Activated CD8-positive, alpha-beta memory T cell treated with anti-CD3 and anti-CD28 coated beads, Interleukin-2, amount 50 U/mL, for 48 hours (primary cell): ENCODE data around the gene MACROD2.

Experiments
- DNase-seq: peaks from one replicate; pipeline ENCODE4 v3.0.0-alpha.2; 2020

MACROD2 gene

DNA sequence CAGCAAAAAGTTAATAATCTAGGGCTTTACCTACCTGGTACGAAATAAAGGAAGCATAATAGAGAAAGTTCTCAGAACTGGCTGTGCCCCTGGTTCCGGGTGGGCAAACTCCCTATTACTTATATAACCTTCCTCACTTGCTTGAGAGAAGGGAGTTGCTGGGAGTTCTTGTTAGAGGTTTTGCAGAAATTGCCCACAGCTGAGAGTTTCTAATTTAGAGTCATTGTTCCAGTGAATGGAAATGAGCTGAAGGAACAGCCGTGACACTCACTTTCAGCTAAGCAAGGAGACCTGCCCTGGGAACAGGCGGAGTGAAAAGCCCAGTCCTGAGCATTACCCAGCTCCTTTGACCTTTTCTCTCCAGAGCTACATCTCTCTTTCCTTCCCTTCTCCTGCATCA lies 936.7 kb downstream of the MACROD2 start:
- no peak for DNase-seq

DNA sequence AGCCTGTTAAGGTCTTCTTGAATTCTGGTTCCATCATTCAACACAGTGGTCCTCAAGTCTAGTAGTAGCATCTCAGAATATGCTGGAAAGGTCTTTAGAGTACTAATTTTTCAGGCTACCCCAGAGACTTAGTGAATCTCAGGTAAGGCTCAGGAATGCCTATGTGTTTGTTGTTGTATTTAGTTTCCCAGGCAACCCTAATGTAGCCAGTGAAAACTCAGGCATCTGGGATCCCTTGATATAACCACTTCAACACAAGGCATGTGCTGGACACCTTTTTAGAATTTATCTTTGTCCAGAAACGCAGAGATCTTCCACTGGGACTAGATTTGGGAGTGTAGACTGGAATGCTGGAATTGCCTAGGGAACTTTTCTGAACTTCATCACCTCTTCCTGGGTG lies 940.0 kb downstream of the MACROD2 start:
- no peak for DNase-seq

DNA sequence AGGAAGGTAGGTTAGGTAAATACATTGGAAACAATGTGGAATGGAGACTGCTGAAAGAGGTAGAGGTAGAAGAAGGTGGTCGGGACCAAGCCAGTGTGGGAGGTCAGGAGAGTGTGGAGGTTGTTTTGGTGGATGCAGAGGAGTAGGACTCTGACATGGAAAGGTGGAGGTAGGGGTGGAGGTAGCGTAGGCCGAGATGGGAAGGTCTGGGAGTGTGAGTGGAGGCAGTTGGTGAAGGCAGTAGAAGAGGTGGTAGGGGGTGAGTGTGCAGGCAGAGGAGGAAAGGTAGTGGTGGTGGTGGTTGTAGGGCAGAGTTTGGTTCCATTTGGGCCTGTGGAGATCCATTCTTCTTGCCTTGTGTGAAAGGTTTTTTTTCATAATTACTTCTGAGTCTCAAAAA lies 941.7 kb downstream of the MACROD2 start:
- no peak for DNase-seq

DNA sequence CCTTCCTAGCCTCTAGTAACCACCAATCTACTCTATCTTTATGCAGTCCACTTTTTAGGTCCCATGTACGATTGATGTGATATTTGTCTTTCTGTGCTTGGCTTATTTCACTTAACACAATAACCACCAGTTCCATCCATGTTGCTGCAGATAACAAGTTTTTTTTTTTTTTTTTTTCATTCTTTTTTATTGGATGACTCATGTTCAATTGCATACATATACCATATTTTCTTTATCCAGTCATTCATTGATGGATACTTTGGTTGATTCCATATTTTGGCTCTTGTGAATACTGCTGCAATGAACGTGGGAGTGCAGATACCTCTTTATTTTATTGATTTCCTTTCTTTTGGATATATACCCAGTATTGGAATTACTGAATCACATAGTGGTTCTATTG lies 942.5 kb downstream of the MACROD2 start:
- DNase-seq: no peak

DNA sequence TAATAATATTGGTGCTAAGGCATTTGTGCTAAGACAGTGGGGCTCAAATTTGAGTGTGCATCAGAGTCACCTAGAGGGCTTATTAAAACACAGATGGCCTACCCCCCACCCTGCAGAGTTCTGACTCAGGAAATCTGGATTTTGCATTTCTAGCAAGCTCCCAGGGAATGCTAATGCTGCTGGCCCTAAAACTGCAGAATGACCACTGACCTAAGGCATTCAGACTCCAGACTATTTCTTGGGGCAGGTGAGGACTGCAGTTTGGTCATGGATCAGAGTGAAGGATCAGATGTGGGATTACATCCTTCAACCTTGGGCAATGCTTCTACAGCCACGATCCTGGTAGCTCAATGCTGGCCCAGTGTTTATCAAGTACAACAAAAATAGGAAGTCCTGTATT lies 952.2 kb downstream of the MACROD2 start:
- DNase-seq: no peak

DNA sequence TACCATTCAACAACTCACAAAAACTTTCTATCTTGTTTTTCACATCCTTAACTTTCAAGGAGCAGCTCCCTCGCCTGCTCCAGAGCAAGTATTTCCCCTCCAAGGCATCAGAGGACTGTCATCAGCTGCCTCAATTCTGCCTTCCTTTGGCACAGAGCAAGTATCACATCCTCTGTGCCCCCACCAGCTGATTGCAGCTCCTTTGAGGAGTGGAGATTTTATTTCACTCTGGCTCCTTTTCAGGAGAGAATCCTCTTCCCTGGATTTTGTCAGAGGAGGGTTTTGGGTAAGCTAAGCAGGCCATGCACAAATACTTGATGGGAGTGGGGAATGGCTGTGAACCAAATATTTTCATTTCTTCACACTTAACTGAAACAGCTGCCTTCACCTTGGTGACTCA lies 952.6 kb downstream of the MACROD2 start:
- no peak for DNase-seq

DNA sequence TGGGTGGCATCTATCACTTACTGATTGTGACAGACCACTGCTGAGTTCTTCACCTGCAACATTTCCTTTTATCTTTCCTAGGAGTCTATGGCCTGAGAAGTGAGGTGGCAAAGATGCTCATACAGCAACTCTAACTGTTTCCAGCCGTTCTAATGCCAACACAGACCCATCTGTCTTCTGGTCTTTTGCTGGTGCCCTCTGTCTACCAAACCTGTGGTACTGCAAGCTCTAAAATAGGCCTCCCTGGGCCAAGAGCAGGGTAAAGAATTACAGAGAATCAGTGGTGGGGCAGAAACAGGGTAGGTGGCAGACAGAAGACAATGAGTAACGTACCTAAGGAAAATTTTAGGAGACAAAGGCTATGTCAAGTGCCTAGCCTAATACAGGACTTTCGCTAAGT lies 953.1 kb downstream of the MACROD2 start:
- DNase-seq: no peak

DNA sequence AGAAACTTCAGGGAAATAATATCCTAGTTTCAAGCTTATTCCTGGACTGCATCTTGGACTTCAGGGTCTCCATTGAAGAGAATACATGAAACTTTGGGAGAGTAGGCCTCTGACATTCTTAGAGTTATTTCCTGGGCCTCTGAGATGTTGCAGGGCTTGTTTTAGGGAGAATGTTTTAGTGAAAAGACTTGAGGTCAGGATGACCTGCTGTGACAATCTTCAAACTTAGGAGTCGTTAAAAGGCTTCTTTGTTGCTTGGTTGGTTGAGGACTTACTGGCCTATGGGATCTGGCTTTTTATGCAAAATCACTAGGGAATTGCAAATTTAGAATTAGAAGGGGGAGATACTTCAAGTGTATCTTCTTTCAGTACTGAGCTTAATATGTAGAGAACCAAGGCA lies 955.3 kb downstream of the MACROD2 start:
- no peak for DNase-seq

DNA sequence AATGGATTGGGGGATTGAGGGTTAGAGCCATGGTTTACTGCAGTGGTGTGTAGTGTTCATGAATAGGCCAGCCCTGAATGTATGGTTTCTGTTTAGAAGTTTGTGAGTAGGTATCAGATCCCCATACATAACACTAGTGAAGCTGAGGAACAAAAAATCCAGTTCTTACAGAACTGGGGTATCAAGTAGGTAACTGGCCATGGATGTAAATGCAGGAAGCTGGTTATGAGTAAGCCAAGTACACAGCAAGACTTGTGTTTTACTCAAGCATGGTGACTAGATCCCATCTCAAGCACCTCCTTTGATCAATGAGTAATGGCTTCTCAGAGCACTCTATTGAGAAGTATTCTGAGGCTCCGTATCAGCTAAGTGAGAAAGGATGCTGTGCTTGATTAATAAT lies 955.8 kb downstream of the MACROD2 start:
- no peak for DNase-seq

DNA sequence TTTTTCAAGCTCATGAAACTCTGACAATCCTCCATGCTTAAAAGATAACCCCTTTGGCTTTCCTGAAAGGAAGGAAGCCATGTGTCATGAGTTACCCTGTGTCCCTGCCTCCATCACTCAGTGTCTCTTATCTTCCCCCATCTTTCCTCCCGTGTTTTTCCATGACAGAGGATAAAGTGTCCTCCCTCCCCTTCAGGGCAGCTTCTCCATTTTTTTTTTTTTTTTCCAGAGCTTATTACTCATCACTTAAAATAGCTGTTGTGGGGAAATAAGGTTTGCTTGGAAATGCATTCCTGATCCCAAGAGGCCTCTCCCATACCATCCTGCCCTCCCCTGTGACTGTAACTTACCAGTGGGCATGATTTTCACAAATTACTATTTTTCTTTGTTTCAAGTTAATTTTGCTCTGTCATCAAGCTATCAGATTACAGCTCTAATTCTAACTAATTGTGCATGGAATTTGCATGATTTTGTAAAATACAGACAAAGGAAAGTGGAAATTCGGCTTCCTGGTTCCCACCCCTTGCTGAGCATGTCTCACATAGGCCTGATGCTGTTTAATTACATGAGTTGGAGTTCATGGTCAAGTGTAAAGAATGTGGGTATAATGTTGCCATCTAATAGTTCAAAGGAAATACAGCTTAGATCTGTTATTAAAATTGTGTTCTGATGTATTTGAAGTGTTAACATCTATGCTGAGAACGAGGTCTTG lies 956.5 kb downstream of the MACROD2 start:
- no peak for DNase-seq

DNA sequence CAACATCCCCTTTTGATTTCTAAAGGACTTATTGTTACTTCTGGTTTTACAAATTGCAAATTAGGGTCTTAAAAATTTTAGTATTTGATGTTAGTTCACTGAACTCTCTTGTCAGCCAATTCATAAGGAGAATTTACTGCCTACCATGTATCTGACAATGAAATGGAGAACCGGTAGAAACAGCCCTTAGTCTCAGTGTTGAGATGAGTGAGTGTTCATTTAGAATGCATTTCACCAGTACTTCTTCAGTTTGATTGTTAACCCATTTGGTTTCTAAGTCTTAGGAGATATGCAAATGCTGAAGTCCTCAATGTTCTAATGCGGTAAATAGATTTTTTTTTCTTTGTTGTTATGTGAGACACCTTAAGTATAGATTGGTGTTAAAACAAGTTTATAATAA lies 958.4 kb downstream of the MACROD2 start:
- DNase-seq: no peak

DNA sequence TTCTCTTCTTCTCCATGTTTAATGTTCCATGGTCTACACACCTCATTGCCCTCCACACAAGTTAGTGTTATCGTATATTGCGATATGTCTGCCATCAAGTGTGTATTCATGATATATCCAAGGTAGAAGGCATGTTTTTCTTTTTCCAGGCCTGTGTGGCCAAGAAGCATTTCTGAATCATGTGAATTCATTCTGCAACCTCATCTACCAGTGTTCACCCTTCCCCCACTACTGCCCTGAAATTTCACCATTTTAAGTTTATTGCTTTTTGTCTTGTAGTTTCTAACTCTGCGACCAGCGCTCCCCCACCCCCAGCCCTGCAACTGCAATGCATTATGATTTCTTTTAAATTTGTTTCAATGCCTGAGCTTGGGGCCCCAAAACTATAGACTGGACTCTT lies 960.1 kb downstream of the MACROD2 start:
- DNase-seq: no peak

DNA sequence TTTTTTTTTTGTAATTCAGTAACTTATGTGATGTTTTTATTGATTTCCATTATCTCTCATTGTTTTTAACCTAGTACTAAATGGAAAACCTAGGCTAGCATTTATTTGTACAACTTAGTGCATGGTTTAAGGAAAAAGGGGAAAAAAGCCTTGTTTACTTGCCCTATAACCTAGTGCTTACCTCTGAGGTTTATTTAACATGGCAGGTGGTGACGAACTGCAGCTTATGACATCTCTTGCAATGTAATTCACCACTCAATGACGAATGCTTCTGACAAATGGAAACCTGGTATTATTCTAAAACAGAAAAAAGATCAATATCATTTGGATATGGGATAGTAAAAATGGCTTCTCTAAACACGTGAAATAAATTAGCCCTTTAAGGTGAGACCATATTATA lies 960.7 kb downstream of the MACROD2 start:
- no peak for DNase-seq

DNA sequence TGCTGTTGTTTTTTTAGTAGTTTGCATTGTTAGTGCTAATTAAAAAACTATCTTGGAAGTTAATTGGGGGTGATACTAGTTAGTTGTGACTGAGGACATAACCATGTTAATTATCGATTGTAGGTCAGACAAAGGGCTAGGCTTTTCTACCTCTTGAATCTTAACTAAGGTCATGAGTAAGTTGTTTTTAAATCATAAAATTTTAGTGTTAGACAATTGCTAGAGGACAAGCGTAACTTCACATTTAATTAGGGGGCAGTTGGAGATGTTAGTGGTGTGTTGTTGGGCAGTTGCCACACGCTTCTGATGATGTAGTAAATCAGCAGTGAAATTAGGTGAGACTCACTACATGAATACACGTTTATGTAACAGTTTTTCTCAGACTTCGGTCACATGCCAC lies 961.2 kb downstream of the MACROD2 start:
- DNase-seq: no peak

DNA sequence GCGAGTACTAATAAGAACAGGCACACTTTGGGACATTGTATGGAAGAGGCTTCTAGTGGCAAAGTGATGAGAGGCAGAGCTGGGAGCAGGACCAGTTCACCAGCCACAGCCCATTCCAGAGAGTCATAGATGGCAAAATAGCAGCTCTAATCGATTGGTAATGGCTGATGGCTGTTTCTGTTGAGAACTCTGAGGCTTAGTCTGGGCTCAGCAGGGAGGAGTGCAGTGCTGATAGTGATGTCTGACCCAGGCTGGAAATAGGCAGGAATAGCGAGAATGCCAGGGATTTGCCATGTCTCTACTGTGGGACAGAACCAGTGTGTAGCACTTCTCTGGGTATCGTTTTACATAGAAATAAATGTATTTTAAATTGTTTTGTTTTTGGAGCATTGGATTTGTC lies 962.1 kb downstream of the MACROD2 start:
- DNase-seq: no peak

DNA sequence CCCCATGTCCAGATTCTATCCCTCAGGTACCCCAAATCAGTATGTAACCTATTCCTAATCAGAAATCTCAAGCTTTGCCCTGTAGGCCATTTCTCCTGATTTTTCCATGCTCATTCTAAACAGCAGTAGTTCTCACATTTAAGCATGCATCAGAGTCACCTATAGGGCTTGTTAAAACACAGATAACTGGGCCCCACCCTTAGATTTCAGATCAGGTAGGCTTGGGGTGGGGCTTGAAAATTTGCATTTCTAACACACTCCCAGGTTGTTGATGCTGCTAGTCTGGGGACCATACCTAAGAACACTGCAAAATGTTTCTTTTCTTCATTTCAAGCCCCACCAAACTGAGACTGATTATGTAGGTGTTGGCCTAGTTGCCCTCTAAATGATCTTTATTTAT lies 963.3 kb downstream of the MACROD2 start:
- no peak for DNase-seq

DNA sequence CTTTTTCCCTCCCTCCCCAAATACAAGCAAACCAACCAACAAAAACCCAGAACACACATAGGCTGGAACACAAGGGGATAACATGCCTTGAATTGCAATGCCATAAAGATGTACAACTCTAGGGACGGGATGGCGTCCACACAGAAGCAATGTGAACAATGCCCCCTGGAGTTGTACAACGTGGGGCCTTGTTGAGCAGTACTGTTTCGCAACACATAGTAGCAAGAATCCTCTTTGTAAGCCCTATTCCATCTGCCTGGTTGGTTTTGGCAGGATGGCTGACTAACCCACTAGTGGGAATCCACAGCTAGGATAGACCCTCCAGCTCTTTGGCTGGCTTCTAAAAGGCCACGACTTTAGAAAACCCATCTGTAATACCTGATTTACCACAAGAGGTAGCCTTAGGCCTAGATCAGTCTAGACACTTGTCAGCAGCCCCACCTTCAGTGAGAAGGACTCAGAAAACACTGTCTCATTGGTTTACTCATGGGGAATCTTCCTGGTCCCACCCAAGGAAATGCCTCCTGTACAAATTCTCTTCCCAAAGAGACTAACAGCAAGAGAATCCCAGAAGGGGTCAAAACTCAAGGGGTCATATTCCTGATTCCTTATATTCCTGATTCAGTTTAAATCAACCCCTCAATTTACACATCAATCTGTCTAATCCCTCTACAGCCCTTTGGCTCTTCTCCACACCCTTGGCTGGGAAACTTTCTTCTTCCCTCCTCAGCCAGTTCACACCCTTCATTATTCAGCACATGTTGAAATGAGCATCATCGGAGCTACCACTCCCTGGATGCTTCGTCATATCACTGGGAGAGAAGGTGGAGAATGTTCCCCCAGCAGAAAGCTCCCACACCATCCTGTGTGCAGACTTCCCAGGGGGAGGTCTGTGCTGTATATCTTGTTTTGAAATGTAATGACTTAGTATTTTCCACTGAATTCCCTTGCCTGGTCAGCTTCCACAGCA lies 964.5 kb downstream of the MACROD2 start:
- DNase-seq: no peak

DNA sequence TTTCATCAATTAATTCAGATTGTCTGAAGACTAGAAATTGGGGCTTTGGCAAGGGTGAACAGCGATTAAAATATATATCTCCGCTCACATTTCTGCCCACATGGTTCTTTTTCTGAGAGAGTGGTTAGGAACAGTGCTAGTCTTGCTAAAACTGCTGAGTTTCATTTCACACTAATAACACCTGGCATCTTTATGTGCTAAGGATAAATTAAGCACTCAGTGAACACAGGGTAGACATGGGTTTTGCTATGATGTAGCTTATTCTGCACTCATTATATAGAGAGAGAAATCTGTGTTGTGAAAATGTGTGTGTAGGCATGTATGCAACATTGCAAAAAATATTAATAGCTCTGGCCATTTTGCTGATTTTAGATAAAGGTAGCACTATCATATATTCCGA lies 965.5 kb downstream of the MACROD2 start:
- no peak for DNase-seq

DNA sequence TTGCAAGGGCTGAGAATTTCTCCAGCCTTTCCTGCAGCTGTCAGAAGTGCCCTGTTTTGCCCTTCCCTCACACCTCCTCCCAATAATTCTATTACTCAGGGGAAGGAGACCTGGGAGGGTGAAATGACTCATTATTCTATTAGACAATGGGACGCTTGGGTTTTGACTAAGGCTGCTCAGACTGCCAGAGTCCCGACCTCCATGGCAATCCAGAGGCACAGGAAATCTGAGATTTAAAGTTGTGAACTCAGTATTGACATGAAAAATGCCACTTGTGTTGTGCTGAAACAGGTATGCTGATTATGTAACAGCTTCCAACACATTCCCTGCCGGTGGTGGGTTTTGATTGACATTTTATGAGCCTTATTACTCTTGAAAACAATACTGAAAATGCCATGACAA lies 967.9 kb downstream of the MACROD2 start:
- DNase-seq: no peak

DNA sequence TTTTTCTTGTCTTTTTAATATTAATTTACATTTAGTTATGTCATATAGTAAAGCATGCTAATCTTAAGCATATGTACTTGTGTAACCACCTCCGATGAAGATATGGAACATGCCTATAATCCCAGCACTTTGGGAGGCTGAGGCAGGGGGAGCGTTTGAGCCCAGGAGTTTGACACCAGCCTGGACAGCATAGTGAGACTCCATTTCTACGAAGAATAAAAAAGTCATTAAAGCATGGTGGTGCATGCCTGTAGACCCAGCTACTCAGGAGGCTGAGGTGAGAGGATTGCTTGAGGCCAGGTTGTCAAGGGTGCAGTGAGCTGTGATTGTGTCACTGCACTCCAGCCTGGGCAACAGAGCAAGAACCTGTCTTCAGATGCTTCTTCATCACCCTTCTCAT lies 970.9 kb downstream of the MACROD2 start:
- DNase-seq: no peak

DNA sequence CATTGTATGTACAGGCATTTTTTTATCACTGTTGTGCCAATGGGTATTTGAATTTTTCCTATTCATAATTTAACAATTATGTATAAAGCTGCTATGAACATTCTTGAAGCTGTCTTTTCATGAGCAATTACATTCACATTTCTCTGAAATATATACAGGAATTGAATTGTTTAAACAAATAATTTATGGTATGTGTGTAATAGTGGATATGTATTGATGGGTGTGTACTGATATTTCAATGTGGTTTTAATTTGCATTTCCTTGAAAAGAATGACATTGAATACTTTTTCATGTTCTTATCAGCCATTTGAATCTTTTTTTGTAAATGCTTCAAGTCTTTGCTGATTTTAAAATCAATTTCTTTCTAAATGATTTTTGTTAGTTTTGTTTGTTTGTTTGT lies 971.5 kb downstream of the MACROD2 start:
- DNase-seq: no peak

DNA sequence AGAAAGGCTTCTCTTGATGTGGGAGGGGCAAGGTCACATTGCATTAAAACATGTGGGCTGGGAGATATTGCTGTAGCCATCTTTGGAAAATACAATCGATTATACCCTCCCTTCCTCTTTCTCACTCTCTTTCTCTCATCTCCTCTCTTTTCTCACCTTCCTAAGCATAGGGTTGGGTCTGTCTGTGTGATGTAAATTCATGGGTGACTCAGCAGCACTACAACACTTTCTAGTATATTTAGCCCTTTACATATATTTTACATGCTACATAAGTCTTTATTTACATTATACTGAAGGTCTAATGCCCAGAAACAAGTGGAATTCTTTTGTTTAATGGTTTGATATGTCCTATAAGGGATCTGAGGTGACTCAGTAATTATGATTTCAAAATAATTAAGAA lies 976.9 kb downstream of the MACROD2 start:
- no peak for DNase-seq

DNA sequence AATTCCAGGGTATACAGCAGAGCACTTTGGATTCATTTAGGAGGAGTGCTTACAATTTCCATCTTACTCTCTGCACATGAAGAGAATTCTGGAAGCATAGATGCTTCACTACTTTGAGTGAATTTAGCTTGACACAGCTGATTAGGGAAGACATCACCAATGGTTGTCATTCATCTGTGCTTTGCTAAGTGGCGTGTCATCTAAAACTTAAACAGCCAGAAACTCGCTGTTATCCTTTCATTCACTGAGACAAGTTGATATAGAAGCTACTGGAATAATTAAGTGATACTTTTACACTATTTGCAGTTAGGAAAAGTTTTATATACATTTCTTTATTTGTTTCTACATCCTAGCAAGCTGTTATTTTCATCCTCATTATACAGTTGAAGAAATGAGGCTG lies 977.4 kb downstream of the MACROD2 start:
- no peak for DNase-seq

DNA sequence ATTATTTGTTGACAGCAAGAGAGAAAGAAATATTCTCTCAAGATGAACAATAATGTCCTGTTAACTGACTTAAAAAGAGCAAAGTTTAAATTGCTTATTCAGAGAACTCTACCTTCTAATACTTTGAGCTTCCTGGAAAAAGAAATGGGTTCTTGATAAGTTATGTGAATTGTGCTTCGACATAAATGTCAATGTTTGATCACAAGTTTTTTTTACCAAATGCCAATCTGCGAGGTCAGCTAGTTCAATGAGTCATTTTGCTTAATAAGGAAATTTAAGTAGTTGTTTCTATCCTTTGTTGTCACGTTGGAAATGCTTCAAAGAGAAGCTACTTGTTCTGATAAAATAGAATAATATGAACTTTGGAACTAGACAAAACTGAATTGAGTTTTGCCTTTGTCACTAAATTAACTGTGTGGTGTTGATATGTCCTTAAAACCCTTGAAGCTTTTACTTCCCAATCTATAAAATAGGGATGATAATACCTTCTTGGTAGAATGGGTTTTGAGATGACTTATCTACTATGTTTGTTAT lies 984.2 kb downstream of the MACROD2 start:
- no peak for DNase-seq
